ENCODE results near the gene SBNO2.
"Not testable (repeated sequence)": the region's sequence is repeated elsewhere in the genome, so short reads cannot be mapped to it uniquely, and the experiment has no call there.

The SBNO2 gene

DNA sequence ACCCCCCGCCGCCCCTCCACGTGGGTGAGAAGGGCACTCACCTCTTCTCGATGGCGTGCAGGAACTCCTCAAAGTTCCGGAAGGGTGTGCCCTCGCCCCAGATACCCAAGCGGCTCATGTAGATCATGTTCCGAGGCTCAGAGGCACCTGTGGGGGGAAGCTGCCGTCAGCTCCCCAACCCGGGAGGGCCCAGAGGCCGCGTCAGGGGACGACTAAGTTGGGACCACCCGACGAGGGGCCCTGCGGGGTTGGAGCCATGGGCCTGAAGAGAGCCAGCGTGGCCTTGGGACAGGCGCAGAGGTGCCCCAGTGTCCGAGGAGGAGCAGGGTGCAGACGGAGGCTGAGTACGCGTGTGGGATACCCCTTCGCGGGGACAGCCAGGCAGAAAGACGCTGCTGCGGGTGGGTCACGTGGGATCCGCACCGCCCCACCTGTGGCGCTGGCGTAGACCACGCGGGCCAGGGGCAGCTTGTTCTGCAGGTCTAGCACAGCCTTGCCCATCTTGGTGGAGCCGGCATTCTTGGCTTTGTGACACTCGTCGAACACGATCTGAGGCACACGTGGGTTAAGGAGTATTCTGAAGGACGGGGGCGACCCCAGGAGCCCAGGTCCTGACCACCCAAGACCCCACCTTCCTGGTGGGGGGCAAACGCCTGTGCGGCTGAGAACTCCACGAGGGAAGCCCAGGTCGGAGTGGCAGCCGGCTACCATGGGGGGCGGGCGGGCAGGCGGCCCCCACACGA is 54.4 kb downstream of the SBNO2 start:
- no peak for DNase-seq (ENCODE audit: low read depth)

DNA sequence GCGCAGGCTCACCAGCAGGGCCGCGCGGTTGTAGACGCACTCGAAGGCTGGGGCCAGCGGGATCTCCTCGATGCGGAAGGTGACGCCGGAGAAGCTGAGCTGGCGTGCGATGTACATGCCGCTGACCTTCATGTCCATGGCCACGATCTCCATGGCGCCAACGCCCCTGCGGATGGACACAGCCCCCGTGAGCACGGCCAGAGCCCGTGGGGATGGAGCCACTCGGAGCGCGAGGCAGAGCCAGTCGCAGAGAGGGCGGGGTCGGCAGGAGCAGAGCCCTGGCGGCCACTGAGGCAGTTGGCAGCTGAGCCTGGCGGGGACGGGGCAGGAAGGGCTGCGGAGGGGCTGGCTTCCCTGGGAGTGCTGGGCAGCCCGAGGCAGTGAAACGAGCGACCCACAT is 55.1 kb downstream of the SBNO2 start:
- DNase-seq (ENCODE audit: low read depth), result no peak

DNA sequence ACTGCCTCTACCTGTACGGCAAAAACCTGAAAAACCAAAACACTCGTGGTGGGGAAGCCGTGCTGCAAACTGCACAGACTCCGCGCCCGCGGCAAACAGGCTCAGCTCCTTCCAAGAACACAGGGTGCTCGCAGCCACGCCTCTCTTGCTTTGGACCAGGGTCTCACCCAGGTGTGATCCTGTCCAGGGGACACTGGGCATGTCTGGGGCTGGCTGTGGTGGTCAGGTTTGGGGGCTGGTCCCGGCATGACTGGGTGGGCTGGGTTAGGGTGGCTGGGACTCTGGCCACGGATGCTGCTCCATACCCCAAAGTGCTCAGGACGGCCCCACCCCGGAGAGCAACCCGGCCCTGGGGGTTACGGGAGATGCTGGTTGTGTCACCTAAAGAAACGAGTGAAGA is 56.4 kb downstream of the SBNO2 start:
- DNase-seq (ENCODE audit: low read depth), result no peak

DNA sequence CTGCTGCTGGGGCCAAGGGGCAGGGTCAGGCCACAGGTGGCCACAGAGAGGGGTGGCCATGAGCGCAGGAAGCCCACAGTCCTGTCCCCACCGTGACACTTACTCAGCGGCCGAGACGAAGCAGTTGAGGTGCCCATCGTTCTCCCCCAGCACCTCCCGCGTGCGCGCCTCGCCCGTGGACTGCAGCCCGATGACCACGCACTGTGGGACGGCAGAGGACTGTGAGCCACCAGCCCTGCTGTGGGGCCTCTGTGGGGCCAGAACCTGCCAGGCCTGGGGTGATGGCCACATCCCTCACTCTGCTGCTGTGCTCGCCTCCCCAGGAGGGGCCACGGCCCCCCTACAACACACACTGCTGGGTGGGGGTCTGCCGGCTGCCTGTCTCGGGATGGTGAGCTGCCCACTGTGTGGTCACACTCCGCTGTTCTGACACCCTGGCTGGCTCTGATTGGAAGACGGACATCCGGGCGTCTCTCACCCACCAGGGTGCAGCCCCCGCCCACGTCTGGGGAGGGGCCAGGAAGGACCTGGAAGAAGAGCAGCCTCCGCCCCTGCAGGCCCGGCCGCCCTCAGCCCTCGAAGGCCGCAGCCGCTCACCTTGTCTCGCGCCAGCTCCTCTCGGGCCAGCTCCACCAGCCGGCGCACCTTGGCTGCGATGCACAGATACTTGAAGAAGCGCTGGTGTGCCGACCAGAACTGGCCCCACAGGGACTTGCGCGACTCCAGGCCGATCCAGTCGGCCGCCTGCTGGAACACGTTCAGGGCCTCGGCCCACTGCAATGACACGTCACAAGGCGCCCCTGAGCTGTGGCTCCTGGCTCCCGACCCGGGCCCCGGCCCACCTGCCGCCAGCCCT is 57.1 kb downstream of the SBNO2 start:
- DNase-seq (ENCODE audit: low read depth), result no peak

DNA sequence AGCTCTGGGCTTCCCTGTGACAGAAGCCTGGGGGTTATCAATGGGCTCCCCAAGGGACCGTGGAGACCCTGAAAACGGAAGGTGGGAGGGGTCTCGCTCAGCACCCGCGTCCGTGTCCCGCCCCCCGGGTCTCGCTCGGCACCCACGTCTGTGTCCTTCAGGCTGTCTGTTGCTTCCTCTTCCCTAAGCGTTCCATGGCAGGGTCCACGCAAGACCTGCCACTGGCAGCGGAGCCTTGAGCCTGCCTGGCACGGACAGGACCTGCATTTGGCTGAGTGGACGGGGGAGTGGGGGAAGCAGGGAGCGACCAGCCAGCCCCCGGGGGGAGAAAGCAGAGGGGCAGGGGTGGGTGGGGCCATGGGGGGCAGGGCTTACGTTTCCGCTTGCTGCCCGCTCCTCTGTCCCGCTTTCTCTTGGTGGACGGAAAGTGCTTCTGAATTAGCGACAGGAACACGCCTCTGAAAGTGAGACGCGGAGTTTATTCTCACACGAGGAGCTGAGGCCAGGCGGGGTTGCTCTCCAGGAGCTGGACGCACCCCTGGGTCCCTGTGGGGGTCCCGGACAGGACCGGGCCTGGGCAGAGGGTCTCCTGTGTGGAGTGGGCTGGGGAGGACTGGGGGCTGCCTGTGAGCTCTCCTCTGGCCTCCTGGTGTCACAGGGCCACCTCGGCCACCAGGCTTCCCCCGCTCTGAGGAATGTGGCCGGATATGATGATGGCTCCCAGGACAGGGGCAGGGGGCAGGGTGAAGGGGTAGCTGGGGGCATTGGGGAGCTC is 58.2 kb downstream of the SBNO2 start:
- DNase-seq (ENCODE audit: low read depth), result no peak

DNA sequence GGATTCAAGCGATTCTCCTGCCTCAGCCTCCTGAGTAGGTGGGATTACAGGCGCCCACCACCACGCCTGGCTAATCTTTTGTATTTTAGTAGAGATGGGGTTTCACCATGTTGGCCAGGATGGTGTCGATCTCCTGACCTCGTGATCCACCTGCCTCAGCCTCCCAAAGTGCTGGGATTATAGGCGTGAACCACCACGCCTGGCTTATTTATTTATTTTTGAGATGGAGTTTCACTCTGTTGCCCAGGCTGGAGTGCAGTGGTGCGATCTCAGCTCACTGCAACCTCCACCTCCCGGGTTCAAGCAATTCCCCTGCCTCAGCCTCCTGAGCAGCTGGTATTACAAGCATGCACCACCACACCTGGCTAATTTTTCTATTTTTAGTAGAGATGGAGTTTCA is 59.3 kb downstream of the SBNO2 start:
- not testable (repeated sequence) for DNase-seq (ENCODE audit: low read depth)

DNA sequence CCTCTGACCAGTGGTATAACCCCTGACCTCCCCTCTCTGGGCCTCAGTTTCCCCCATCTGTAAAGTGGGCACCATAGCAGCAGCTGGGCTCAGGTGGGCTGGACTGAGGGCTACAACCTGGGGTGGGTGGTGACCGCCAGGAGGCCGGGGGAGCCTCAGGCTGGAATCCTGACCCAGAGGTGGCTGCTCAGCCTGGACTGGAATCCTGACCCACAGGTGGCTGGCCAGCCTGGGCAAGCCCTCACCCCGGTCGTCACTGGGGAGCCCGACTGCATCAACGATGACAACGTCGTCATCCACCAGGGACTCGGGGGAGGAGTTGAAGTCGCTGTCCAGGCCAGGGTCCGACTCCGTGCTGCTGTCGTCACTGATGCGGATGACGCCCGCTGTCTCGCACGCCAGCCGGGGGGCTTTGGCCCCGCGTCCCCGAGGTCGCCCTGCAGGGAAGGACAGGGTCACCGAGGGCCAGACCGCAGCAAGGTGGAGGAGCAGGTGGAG is 60.0 kb downstream of the SBNO2 start:
- no peak for DNase-seq (ENCODE audit: low read depth)

DNA sequence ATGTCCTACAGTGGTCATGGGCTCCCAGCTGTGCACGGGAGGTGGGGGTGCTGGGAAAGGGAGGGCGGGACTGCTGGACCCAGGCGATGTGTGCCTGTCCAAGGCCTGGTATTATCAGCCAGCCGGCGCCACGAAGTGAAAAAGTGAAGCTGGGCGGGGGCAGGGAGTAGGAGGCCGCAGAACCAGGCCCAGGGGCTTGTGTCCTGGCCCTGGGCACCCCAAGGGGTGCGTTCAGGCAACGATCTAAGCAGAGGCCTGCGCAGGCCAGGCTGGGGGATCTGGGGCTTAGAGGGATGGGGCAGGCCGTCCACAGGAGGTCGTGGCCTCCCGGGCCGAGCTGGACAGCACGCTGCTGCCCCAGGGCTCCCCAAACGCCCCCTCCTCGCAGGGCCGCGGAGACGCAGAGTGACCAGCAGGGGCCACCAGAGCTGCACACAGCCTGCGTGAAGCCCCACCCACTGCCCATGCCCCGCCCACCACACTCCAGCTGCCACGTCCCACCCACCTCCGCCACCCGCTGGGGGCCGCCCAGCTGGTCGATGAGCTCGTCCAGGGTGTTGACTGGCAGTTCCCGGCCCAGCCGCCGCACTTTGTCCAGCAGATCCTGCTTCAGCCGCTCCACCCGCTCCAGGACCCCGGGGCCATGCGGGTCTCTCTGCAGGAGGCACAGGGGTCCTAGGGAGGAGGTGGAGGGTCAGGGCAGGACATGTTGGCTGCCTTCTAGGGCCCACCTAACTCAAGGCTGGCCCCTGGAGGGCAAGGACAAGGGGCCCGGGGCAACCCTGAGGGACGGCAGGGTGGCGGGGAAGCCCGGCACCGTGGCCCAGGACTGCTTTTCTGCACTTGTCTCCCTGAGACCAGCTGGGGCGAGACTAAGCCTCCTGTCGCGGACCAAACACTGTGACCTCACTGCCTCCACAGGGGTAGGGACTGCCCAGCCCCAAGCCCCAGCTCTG is 60.8 kb downstream of the SBNO2 start:
- DNase-seq (ENCODE audit: low read depth), result peak; percentile 78

DNA sequence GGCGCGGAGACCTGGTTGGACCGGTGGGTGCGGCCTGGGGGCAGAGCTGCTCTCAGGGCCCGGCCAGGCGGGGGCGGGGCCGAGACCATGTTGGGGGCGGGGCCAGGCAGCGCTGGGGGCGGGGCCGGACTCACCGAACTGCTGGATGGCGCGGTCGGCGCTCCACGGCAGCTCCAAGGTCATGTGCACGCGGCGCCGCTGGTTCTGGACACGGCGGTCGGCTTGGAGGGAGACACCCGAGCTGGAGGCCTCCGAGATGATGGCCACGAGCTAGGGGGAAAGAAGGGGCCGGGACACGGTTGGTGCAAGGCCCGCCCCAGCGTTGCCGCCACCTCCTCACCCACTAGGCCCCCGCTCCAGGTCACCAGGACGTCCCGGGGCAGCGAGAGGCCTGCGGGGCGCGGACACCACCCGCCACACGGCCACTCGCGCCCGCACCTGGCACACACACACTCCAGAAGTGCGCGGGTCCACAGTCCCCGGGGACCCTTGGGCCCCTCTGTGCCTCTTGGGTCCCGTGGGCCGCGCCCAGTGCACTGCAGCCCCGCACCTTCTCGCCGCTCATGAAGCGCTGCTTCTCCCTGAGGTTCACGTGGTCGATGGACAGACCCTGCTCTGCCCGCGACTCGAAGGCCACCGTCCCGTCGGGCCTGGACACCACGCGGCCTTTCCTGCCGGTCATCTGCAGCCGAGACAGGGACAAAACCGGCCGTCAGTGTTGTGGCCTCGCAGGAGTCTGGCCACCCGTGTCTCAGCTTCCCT is 61.6 kb downstream of the SBNO2 start:
- DNase-seq (ENCODE audit: low read depth), result no peak

DNA sequence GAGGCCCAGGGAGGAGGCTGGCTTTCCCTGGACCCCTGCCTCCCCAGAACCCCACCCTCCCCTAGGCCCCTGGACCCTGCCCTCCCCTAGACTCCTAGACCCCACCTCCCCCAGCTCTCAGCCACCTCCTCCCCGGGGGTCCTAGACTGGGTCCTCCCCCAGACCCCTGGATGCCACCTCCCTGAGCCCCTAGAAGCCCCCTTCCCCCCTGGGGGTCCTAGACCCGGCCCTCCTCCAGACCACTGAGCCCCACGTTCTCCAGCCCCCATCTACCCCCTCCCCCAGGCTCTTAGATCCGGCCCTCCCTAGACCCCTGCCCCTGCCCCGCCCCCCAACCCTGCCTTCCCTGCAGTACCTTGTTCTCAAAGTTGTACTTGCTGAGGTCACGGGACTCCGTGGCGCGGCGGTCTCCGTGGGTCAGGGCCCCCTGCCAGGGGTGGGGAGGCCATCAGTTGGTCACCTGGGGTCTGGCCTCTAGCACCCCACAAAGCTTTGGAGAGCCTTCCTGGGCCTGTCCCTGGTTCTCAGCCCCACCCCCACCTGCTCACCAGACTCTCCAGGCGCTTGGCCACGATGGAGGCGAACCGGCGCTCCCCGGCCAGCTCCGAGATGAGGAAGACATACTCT is 62.3 kb downstream of the SBNO2 start:
- no peak for DNase-seq (ENCODE audit: low read depth)

DNA sequence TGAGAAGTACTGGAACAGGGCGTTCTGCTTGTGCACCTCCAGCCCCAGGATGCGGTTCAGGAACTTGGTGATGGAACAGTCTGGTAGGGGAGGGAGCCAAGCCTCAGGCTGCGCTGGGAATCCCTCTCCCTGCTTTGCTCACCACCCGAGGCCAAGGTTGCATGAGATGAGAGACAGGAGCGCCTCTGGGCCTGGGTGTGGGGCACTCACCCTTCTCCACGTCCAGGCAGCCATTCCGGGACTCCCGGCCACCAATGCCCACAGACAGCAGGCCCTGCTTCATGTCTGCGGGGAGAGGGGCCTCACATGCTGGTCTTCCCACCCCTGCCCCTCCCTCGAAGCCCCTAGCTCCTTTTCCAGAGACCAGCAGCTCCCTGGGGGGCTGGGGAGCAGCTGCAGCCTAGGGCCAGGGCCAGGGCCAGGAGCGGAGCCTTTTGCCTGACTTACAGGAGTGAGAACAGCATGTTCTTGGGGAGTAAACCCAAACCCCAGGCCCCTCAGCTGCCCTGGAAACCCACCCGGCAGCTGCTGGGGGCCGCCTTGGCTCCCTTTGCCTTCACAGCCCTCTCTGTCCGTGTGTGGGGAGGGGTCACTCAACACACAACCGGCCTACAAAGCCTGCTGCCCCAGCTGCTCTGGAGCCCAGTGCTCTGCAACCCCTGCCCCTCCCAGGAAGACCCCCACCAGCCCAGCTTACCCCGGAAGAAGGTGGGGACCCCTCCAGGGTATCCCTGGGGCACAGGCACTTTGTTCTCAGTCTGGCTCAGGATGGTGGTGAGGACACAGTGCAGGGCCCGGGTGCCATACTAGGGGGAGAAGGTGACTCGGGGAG is 63.0 kb downstream of the SBNO2 start:
- no peak for DNase-seq (ENCODE audit: low read depth)

DNA sequence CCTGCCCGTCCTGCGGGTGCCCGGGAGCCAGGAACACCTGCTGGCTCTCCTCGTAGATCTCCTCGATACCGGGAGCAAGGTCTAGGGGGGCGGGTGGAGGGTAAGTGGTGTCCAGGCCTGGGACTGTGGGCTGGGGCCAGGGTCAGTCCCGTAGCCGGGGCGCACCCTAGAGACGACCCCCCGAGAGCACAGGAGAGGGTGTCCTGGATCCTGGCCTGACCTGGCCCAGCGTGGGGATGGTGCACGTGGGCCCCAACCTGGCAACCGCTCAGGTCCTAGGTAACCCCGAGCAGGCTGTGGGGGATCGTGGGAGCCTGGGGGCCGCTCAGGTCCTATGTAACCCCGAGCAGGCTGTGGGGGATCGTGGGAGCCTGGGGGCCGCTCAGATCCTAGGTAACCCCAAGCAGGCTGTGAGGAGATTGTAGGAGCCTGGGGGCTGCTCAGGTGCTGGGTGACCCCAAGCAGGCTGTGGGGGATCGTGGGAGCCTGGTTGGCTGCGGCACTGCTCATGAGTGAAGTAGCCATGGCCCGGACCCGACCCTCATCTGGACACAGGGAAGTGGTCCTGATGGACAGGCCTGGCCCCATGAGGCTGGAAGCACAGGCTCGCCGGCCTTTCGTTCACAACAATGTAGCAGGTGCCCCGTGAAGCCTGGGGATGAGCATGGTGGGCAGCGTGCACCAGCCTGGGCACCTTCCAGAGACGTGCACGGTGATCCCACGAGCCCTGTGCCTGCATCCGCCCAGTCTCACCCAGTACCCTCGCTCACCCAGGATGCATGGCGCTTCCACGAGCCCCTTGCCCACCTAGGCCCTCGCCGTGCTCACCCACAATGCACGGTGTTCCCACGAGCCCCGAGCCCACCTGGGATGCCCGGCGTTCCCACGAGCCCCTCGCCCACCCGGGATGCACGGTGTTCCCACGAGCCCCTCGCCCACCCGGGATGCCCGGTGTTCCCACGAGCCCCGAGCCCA is 64.1 kb downstream of the SBNO2 start:
- DNase-seq (ENCODE audit: low read depth), result no peak

DNA sequence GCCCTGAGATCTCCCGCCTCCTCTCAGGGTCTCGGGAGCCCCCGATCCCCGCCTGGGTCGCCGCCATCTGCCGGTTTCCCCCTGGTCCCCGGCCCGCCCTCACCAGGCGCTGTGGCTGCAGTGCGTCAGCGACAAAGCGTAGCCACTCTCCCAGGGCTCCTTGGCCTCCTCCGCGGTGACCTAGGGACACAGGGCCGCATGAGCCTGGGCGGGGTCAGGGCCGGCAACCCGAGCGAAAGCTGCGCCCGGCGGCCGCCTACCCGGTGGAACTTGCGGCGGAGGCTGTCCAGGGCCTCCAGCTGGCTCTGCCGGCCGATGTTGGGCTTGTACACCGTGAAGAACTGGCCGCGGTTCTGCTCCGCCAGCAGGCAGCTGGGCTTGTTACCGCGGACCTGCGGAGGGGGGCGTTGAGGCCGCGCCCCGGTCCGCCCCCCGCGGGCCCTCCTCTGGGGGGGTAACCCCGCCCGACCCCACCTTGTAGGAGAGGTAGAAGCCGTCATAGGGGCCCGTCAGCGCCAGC is 65.0 kb downstream of the SBNO2 start:
- no peak for DNase-seq (ENCODE audit: low read depth)

DNA sequence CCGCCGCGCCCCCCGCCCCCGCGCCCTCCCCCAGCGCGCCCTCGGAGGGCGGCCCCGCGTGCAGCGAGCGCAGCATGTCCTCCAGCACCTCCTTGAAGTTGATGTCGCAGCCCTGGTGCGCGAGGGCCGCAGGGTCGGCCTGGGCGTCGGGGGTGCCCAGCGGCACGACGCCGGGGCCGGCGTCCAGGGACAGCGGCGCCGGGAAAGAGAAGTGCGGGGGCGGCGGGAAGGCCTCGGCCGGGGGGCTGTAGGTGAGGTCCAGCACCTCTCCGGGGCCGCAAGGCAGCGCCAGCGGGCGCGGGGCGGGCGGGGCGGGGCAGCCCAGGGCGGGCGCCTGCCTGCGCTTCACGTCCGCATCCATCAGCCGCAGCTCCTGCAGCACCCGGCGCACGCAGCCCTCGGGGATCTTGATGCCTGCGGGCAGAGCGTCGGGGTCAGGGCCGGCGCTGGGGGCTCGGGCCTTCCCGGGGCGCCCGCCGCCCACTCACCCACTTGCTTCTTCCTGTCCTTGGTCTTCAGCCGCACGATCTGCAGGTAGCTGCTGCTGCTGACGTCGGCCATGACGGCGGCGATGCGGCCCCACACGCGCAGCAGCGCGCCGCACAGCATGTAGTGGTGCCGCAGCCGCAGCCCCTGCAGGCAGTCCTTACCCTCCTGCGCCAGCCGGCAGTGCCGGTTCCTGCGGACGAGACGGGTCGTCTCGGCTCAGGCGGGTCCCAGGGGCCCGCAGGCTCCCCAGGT is 65.6 kb downstream of the SBNO2 start:
- DNase-seq (ENCODE audit: low read depth), result no peak

DNA sequence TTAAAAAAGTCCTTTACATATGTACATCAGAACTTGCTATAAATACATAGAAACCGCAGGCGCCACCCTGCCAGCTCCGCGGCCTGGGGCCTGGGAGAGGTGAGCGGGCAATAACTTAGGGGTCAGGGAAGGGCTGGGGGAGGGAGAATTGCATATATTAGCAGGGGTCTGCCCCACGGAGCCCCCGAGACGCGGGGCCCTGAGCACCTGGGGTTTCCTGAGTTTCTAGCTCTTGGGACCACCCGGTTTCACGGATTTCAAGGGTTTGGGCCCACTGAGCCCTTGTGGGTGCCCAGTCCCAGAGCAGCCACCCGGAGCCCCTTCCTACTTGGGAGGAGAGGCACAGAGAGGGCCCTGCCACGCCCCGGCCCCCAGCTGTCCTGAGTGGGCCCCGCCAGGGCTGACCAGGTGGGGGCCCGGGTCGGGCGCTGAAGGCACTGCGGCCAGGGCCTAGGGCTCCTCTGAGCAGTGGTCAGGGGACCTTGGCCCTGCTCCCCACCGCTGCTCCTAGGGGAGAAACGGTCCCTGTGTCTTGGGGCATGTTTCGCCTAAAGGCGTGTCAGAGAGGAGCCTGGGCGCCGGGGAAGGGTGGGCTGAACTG is 66.3 kb downstream of the SBNO2 start:
- DNase-seq (ENCODE audit: low read depth), result no peak

DNA sequence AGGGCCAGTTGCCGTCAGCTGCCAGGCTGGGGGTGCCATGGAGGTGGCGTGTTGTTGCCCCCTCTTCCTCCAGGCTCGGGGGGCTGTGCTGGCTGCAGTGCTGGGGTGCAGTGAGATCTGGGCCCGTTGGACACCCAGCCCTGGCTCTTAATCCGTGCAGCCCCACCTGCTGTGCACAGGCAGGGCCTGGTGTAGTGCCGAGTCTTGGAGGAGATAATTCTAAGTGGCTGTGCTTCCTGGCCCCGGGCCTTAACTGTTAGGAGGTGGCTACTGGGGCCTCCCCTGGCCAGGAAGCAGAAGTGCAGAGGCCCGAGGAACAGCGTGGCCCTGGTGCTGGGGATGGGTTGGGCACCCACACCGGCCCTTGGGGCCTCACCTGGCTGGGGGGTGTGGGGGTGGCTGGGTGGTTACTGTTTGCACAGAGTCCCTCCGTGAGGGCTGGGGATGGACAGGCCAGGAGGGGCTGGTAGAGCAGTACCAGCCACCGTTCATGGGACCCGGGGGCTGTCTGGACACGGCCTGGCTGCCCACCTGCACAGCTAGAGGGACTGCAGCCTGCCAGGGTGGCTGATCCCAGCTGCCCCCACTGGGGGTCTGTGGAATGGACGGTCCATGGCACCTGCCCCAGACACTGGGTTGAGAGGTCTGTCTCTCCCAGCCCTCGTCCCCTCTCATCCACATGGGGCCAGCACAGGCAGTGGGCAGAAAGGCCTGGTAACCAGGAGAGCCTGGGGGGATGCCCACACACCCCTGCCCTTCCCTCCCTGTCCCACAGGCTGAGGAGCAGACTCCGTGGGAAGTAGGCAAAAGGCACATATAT is 67.0 kb downstream of the SBNO2 start:
- DNase-seq (ENCODE audit: low read depth), result no peak

Data from GM04504 (cell line).